AML-193 (cell line): ENCODE data around the gene SETD6.

ENCODE experiments used
- DNase-seq, 2 experiments: peaks; one replicate each; lab custom pipeline; 2025; lab: John Stamatoyannopoulos, UW

The SETD6 gene

GRCh38 chr16:58494981-58495520 is 20.3 kb upstream of the SETD6 start:
- peak; percentile 40 to 66 for DNase-seq

GRCh38 chr16:58495521-58496331 is 19.6 kb upstream of the SETD6 start:
- no peak for DNase-seq

- DNase-seq = no peak
Measured at GRCh38 chr16:58497468-58497867, 17.8 kb upstream of the SETD6 start.

- DNase-seq = no peak
Measured at GRCh38 chr16:58497935-58498334, 17.4 kb upstream of the SETD6 start.

- no peak for DNase-seq
Measured at GRCh38 chr16:58498341-58499091, 16.8 kb upstream of the SETD6 start.

- no peak for DNase-seq
Measured at GRCh38 chr16:58499092-58499511, 16.2 kb upstream of the SETD6 start.

- no peak for DNase-seq
Measured at GRCh38 chr16:58499615-58500351, 15.5 kb upstream of the SETD6 start, which contains the start of gene NDRG4. Gene NDRG4, plus strand, starts transcription at chr16:58500143. Its CDS starts 106 bp downstream, at chr16:58500249.

- no peak for DNase-seq
Measured at GRCh38 chr16:58500430-58501241, 14.7 kb upstream of the SETD6 start.

GRCh38 chr16:58501242-58502131 is 13.8 kb upstream of the SETD6 start:
- no peak for DNase-seq

GRCh38 chr16:58502217-58502921 is 12.9 kb upstream of the SETD6 start:
- no peak for DNase-seq

GRCh38 chr16:58503166-58503862 is 12.0 kb upstream of the SETD6 start:
- no peak for DNase-seq

- no peak for DNase-seq
Measured at GRCh38 chr16:58503863-58504688, 11.2 kb upstream of the SETD6 start.

- DNase-seq = no peak
Measured at GRCh38 chr16:58506241-58507194, 8.8 kb upstream of the SETD6 start.

- no peak for DNase-seq
Measured at GRCh38 chr16:58507195-58507962, 7.9 kb upstream of the SETD6 start.

GRCh38 chr16:58507963-58508670 is 7.2 kb upstream of the SETD6 start:
- no peak for DNase-seq
